ENCODE results near the gene CCDC141. TPM values are rescaled to one million over a fixed set of nuclear protein-coding genes. Genes with fewer than 3 reads are reported as not detected.

Gene CCDC141
- total and polyA plus RNA-seq, 2 experiments from 2014 or later: 11.7 to 13.4 TPM

- peaks cover 7% of the 10 kb centered on the region; the same call in 2 of the 3 replicates for H3K36me3 Mint-ChIP-seq (ENCODE audit: low read depth)
- TF ChIP-seq ZNF114 (CRISPR knock-in tag; IDR thresholded peaks at IDR 0.05) (no peak), POLR2AphosphoS5 (IDR thresholded peaks at IDR 0.05; ENCODE audit: low read depth) (no peak), REST (IDR thresholded peaks at IDR 0.05; ENCODE audit: unreplicated experiment) (no peak), NANOG (IDR thresholded peaks at IDR 0.05; ENCODE audit: borderline replicate concordance) (no peak), ETS1 (IDR thresholded peaks at IDR 0.05) (no peak)
- H3K9me2 ChIP-seq (ENCODE audit: insufficient read depth): 0 out of 2 replicates have a peak, but pooled peaks cover 6% of the 10 kb centered on the region
- peaks cover 2% of the 10 kb centered on the region; the same call in 1 of the 3 replicates for H3K4me1 Mint-ChIP-seq
- H3K4me3 ChIP-seq: no peak overlapping the region
- no peaks in the 10 kb centered on the region for H3K27me3 Mint-ChIP-seq (ENCODE audit: insufficient read depth, low read depth, poor library complexity)
- H3K27me3 ChIP-seq (ENCODE audit: insufficient read depth): no peaks in the 10 kb centered on the region
- H3K4me2 ChIP-seq: no peak overlapping the region
- H2AFZ ChIP-seq: no peak overlapping the region
- H3K4me1 ChIP-seq (ENCODE audit: insufficient read depth): peaks cover 13% of the 10 kb centered on the region
- no peak overlapping the region for H3K4me3 Mint-ChIP-seq
- H3K27ac Mint-ChIP-seq: no peak overlapping the region
- H3K79me2 ChIP-seq (replicated peaks; ENCODE audit: insufficient read depth): peaks cover 15% of the 10 kb centered on the region
- H3K9me3 Mint-ChIP-seq: no peaks in the 10 kb centered on the region
- H4K20me1 ChIP-seq (replicated peaks; ENCODE audit: insufficient read depth): no peaks in the 10 kb centered on the region
- DNase-seq (ENCODE audit: low spot score) (no peak), ATAC-seq (no peak)
- no peak overlapping the region for H3K27ac ChIP-seq (ENCODE audit: low read depth)
- H3F3A ChIP-seq (replicated peaks; ENCODE audit: low read depth): no peaks in the 10 kb centered on the region
- no peaks in the 10 kb centered on the region; the same call in none of the 2 replicates for H3K36me3 ChIP-seq (ENCODE audit: insufficient read depth)
Observed at GRCh38 chr2:179037807-179038206, 12.1 kb downstream of the CCDC141 start.

DNA sequence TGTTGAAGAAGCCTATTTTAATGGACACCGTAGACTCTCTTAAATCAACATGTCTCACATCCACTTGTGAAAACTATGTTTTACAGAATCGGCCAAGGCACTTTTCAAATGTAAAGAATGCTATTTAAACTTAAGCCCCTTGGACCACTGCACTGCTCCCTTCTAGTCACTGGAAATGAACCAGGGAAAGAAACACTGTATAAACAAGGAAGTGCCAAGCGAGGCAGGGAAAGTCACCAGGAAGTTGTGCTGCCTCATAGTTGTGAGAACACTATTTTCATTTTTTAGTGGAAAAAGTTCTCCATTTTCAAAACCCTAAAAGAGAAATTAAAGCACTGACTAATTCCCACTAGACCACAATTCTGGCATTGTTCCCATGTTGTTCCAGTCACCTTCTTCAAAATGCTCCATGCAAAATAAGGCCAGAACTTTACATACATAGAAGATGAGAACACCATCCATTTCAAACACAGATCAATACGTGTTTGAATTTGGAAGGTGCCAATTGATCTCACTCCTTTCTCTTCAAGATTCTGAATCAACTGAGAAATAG, 13.5 kb downstream of the CCDC141 start:
- ATAC-seq: no peak
- Histone ChIP-seq H3K79me2 (replicated peaks; ENCODE audit: insufficient read depth) (peaks cover 4% of the 10 kb centered on the region; the same call in 1 of the 2 replicates), H4K20me1 (replicated peaks; ENCODE audit: insufficient read depth) (no peaks in the 10 kb centered on the region), H3K4me3 (no peak overlapping the region), H2AFZ (no peak overlapping the region), H3K27ac (ENCODE audit: low read depth) (no peak overlapping the region), H3K4me2 (no peak overlapping the region), H3K36me3 (ENCODE audit: insufficient read depth) (no peaks in the 10 kb centered on the region; the same call in none of the 2 replicates), H3K4me1 (ENCODE audit: insufficient read depth) (peaks cover 22% of the 10 kb centered on the region), H3K27me3 (ENCODE audit: insufficient read depth) (no peaks in the 10 kb centered on the region), H3K9me2 (ENCODE audit: insufficient read depth) (0 out of 2 replicates have a peak, but pooled peaks cover 6% of the 10 kb centered on the region), H3F3A (replicated peaks; ENCODE audit: low read depth) (no peaks in the 10 kb centered on the region)
- no peak overlapping the region for H3K27ac Mint-ChIP-seq
- no peaks in the 10 kb centered on the region for H3K27me3 Mint-ChIP-seq (ENCODE audit: insufficient read depth, low read depth, poor library complexity)
- H3K9me3 Mint-ChIP-seq: no peaks in the 10 kb centered on the region
- DNase-seq (ENCODE audit: low spot score): no peak
- H3K36me3 Mint-ChIP-seq (ENCODE audit: low read depth): peaks cover 4% of the 10 kb centered on the region; the same call in 2 of the 3 replicates
- H3K4me1 Mint-ChIP-seq: peaks cover 10% of the 10 kb centered on the region
- H3K4me3 Mint-ChIP-seq: no peak overlapping the region
- TF ChIP-seq REST (IDR thresholded peaks at IDR 0.05; ENCODE audit: unreplicated experiment) (no peak), STAT1 (IDR thresholded peaks at IDR 0.05; ENCODE audit: unreplicated experiment) (no peak), CREB1 (CRISPR knock-in tag; IDR thresholded peaks at IDR 0.05; ENCODE audit: low read depth) (no peak), POLR2AphosphoS5 (IDR thresholded peaks at IDR 0.05; ENCODE audit: low read depth) (no peak), EZH2phosphoT487 (IDR thresholded peaks at IDR 0.05; ENCODE audit: unreplicated experiment) (no peak)

Measured in GM23338 (cell line).